C4-2B (cell line): ENCODE results near the gene GADD45A.

ENCODE experiments used
- H3K27ac ChIP-seq: fragments of 450-650 bp; 2 replicates; pipeline ENCODE4 v1.5.1; 2017
- CTCF ChIP-seq: fragments of 450-650 bp; conservative IDR thresholded peaks from 2 replicates; pipeline ENCODE4 v1.5.1; 2017; ENCODE audit warnings: mild to moderate bottlenecking
- ZFX ChIP-seq: fragments of 450-650 bp; IDR thresholded peaks from 2 replicates; pipeline ENCODE4 v1.6.1; 2017

Gene GADD45A

DNA sequence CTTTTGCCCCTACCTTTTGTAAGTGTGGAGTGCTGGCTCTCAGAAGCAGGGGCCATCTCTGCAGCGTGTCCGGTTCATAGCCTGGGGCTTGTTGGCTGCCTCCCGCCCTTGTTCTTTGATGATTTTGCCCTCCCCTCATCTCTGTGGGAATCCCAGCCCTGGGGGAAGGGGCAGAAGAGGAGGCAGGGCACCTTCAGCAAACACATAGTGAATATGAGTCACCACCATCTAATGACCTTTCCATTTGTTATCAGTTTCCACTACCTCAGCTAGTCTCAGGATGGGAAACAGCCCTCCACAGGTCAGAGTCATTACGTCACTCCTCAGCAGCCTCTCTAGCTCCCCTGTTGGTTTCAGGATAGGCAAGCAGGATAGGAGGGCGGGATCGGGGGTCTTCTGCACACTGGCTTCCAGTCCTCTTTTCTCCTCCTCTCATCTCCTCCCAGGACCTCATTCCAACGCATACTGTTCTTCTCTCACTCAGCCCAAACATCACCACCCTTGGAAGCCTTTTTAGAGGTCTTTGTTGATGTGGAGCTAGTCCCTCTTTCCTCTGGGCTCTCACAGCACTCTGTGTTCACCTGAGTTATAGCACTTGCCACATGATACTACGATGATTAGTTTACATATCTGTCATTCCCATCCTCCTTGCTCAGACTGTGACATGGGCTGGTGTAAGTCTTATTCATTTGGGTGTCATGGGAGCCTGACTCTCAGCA, 15.8 kb downstream of the GADD45A start:
- TF ChIP-seq CTCF (no peak), ZFX (no peak)
- no peak overlapping the region for H3K27ac ChIP-seq

- TF ChIP-seq CTCF (no peak), ZFX (no peak)
- H3K27ac ChIP-seq: no peak overlapping the region
Observed at GRCh38 chr1:67701876-67702275, 16.9 kb downstream of the GADD45A start.

DNA sequence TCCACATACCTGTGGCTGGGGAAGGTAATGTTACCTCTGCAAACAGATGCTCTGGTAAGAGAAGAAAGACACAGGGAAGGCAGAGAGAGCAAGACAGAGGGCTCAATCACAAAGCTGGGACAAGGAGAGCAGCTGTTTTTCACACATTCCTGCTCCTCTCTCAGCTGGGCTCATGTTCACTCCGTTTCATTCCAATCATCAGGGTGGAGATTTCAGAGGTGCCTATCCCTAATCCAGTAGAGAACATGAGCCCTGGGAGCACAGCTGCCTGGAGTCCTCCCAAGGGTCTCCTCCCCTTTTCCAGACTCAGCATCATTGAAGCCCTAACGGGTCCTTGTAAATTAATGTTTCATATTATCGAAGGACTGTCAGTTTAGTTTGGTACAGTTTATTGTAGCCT, 19.4 kb downstream of the GADD45A start:
- TF ChIP-seq ZFX: no peak
- TF ChIP-seq CTCF: no peak
- H3K27ac ChIP-seq: no peak overlapping the region

DNA sequence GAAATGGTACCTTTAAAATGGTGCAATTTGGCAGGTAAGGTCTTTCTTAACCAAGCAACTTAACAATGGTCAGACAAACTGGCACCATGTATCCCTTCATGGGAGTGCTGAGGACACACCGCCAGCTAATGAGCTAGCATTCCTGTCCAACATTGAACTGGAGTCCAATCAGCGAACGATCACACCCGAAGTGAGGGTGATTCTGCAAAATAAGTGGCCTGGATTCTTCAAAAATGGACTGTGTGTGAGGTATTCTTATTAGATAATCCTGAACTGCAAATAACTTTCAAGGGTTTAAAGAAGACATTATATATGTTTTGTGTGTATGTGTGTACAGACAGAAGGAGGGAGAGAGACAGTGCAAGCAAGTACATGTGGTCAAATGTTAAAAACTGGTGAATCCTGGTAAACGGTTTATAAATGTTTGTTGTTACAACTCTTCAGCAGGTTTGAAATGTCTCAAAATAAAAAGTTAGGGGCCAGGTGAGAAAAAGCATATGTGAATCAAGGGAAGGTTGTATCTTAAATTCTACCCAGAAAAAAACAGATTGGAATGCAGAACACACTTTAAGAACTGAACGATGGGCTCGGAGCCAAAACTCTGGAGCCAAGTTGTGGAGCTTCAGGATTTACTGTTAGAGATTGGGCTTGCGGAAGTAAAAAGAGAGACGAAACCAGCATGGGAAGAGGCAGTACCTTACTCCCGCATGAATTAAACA, 20.9 kb downstream of the GADD45A start:
- no peak overlapping the region for H3K27ac ChIP-seq
- TF ChIP-seq ZFX: no peak
- no peak for TF ChIP-seq CTCF

DNA sequence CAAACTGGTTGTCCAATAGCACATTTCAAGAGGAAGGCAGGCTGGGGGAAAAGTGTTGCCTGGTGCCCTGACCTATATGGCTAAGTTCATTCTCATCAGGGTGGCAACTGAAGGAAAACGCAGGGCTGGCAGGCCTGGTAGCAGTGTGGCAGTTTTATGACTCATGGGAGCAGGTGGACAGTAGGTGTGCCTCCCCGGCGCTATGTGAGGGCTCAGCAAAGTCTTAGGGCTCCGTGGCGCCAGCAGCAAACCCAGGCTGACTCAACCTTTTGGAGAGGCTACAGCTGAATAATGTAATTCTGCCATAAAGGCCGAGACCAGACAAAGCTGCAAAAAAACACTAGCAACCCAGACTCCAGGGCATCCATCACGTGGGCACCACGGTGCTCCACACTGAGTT, 23.6 kb downstream of the GADD45A start:
- H3K27ac ChIP-seq: no peak overlapping the region
- TF ChIP-seq CTCF: no peak
- TF ChIP-seq ZFX: no peak

DNA sequence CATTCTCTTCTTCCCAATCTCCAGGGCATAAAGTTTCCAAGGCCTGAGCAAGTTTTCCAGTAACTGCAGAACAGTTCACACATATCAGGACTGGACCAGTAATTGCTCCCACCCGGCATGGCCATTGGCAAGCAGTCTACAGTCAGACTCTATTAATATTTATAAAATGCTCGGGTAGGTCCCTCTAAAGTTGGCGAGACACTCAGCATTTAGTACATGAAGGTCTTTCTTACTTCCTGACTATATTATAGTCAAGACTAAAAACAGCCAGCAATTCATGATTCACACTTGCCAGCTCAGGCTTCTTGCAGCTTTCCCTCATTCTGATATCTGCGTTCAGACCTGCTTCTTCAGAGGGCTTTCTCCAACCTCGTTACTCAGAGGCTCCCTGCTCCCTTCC, 25.4 kb downstream of the GADD45A start:
- H3K27ac ChIP-seq: no peak overlapping the region
- no peak for TF ChIP-seq CTCF
- TF ChIP-seq ZFX: no peak

GRCh38 chr1:67711158-67711854, 26.3 kb downstream of the GADD45A start:
- TF ChIP-seq CTCF (no peak), ZFX (no peak)
- H3K27ac ChIP-seq: no peak overlapping the region
